ENCODE data around the gene LRRC32. TPM values are rescaled to one million over a fixed set of nuclear protein-coding genes. Genes with fewer than 3 reads are reported as not detected.

LRRC32 gene
- total and polyA plus RNA-seq, 10 of the 15 experiments (the other 5 are each of a cell fraction or from before 2014, with no cell fraction given), result 0.56 to 20.8 (median 7.4) TPM

- TF ChIP-seq PKNOX1 (IDR thresholded peaks at IDR 0.05) (no peak), NR2F1 (conservative IDR thresholded peaks at IDR 0.05) (no peak)
Observed at GRCh38 chr11:76690736-76691135, 20.2 kb upstream of the LRRC32 start (continued).

- FAIRE-seq, result no peak
Observed at GRCh38 chr11:76689313-76690260, 19.0 kb upstream of the LRRC32 start.

More at GRCh38 chr11:76689313-76690260, 19.0 kb upstream of the LRRC32 start:
- Histone ChIP-seq H2AFZ (ENCODE audit: control insufficient read depth, low read depth, low read length) (no peak overlapping the region), H3K9me3 (replicated peaks; ENCODE audit: control insufficient read depth, insufficient read depth, low read length) (no peaks in the 10 kb centered on the region; the same call in 2 of the 3 replicates), H4K20me1 (ENCODE audit: control insufficient read depth, insufficient read depth) (no peaks in the 10 kb centered on the region; the same call in 1 of the 2 replicates), H3K4me2 (ENCODE audit: control insufficient read depth, insufficient read depth) (no peak overlapping the region), H3K79me2 (ENCODE audit: control insufficient read depth, insufficient read depth, low read length) (no peaks in the 10 kb centered on the region), H3K9ac (ENCODE audit: control insufficient read depth, insufficient read depth, low read length) (no peak overlapping the region), H3K4me1 (ENCODE audit: control insufficient read depth, insufficient read depth, low read length) (peaks cover 14% of the 10 kb centered on the region), H3K27ac (ENCODE audit: control insufficient read depth, insufficient read depth) (no peak overlapping the region), H3K36me3 (ENCODE audit: control insufficient read depth in 2 of 2, insufficient read depth in 2 of 2, low read length in 1 of 2) (no peaks in the 10 kb centered on the region), H3K27me3 (replicated peaks in 1 of 2; ENCODE audit: control insufficient read depth in 2 of 2, insufficient read depth in 2 of 2, low read length in 1 of 2) (peaks cover 0 to 9% of the 10 kb centered on the region in 2 experiments; a peak in 1 of 4 replicates), H3K4me3 (no peak overlapping the region)
- intact Hi-C loops (cut with micrococcal nuclease; ENCODE audit: unreplicated experiment) (no loop called here), in situ Hi-C loops (cut with MboI) (no loop called here)
- 34% methylated on average over 23 of the region's 26 CpGs for WGBS (ENCODE audit: insufficient coverage, insufficient replicate concordance, low lambda C conversion rate, missing lambda C conversion rate)
- CTCF ChIA-PET, result interaction anchor here (0.5 to 1.3 kb wide), 2 partner anchors 32 to 111 kb away, joined by 3 to 4 read pairs; no protein-coding TSS in a partner anchor
- POLR2A ChIA-PET, result no interaction called here
- ATAC-seq (no peak), DNase-seq (ENCODE audit: low read depth, low spot score) (no peak)
- BruUV-seq (replicated peaks), result no TSS peak
- SMC1A ChIA-PET (ENCODE audit: uncharacterized antibody, unreplicated experiment), result no interaction called here
- TF ChIP-seq POLR2A (IDR thresholded peaks at IDR 0.05; ENCODE audit: low read depth, low read length), result no peak
- no peak for TF ChIP-seq ZSCAN29 (IDR thresholded peaks at IDR 0.05)
- no peak for TF ChIP-seq SMC3 (IDR thresholded peaks at IDR 0.05; ENCODE audit: borderline replicate concordance, low read length)
- TF ChIP-seq ESRRA (IDR thresholded peaks at IDR 0.05; ENCODE audit: low read length), result no peak
- RAD21 ChIA-PET (ENCODE audit: unreplicated experiment), result no interaction called here
